Spleen (tissue), 7 donors: ENCODE data around the gene FAM236D.
"Not testable (repeated sequence)": the region's sequence is repeated elsewhere in the genome, so short reads cannot be mapped to it uniquely, and the experiment has no call there.

Experiments
- CTCF ChIP-seq, 11 experiments: fragments of 200-600 bp in 7 of 11; fragments of 450-650 bp in 4 of 11; sonication (generic) in 4 of 11; IDR thresholded peaks in 8 of 11; conservative IDR thresholded peaks in 3 of 11; 1 replicate in 7 of 11; 2 replicates in 4 of 11; pipeline versions ENCODE4 v1.4.0 to v1.8.0; 2016 to 2021; ENCODE audit warnings: antibody characterized with exemption in 11 of 11, inconsistent platforms in 4 of 11, mild to moderate bottlenecking in 1 of 11
- POLR2A ChIP-seq, 3 donors: fragments of 450-650 bp; IDR thresholded peaks; one replicate each; pipeline ENCODE4 v1.5.1; 2017; ENCODE audit warnings: antibody characterized with exemption in 3 of 3, mild to moderate bottlenecking in 1 of 3
- POLR2AphosphoS5 ChIP-seq, 3 donors: sonication (generic); formaldehyde crosslinking; IDR thresholded peaks; one replicate each; pipeline ENCODE4 v1.5.1; 2017; ENCODE audit warnings: antibody characterized with exemption in 3 of 3
- donor health status: DM: no; HTN: no; CAD: no; lungs with moderate emphysema.
- donor health status: DM: no; HTN: no; CAD: no.
- donor health status: DM: no; HTN: no; CAD: no.

- not testable (repeated sequence) for TF ChIP-seq CTCF (IDR thresholded peaks at IDR 0.05 in 8 of 11, conservative IDR thresholded peaks at IDR 0.05 in 3 of 11); POLR2A (IDR thresholded peaks at IDR 0.05); POLR2AphosphoS5 (IDR thresholded peaks at IDR 0.05)
Observed at GRCh38 chrX:72782560-72782959, 25.4 kb downstream of the FAM236D start, which contains the start of gene FAM236B.
